HG03095 (cell line): ENCODE measurements around the gene MOV10L1.
"Not testable (repeated sequence)": the region's sequence is repeated elsewhere in the genome, so short reads cannot be mapped to it uniquely, and the experiment has no call there.

Experiments
- ATAC-seq: cut with Tn5 transposase; IDR thresholded peaks from one replicate; pipeline ENCODE4 v1.9.1; 2021; ENCODE audit warnings: moderate library complexity; ENCODE audit not compliant: unreplicated experiment

MOV10L1 gene

GRCh38 chr22:50199829-50200460, 110.1 kb downstream of the MOV10L1 start:
- no peak for ATAC-seq

DNA sequence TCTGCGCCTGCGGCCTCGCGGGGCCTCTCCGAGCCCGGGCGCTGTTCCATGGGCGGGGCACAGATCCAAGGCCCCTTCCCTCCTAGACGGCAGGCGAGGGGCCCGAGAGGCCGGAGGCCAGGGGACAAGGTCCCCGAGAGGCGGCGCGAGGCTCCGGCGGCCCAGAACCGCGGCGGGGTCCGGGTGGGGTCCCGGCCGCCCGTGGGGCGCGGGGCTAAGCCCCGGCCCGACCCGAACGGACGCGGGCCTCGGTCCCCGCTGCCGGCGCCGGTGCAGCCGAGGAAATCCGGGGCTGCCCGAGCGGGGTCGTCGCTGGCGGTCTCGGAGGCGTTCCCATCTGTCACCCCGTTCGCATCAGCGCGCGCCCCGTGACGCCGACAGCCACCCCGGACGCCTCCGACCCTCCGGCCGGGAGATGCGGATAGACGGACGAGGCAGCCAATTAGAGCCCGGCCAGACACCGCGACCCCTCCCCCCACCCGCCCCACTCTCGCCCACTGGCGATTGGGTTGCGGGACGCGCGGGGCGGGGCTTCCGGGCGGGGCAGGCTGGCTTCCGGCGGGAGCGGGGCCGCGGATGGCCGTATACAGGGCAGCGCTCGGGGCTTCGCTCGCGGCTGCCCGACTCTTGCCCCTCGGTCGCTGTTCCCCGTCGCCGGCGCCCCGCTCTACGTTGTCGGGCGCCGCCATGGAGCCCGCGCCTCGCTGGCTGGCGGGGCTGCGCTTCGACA, 110.8 kb downstream of the MOV10L1 start, which contains the start of gene SELENOO:
Gene SELENOO (plus strand): TSS at position 551 of the 730 bp plus-strand sequence. CDS start 26 bp downstream, at position 577.
- peak; percentile 50 for ATAC-seq

DNA sequence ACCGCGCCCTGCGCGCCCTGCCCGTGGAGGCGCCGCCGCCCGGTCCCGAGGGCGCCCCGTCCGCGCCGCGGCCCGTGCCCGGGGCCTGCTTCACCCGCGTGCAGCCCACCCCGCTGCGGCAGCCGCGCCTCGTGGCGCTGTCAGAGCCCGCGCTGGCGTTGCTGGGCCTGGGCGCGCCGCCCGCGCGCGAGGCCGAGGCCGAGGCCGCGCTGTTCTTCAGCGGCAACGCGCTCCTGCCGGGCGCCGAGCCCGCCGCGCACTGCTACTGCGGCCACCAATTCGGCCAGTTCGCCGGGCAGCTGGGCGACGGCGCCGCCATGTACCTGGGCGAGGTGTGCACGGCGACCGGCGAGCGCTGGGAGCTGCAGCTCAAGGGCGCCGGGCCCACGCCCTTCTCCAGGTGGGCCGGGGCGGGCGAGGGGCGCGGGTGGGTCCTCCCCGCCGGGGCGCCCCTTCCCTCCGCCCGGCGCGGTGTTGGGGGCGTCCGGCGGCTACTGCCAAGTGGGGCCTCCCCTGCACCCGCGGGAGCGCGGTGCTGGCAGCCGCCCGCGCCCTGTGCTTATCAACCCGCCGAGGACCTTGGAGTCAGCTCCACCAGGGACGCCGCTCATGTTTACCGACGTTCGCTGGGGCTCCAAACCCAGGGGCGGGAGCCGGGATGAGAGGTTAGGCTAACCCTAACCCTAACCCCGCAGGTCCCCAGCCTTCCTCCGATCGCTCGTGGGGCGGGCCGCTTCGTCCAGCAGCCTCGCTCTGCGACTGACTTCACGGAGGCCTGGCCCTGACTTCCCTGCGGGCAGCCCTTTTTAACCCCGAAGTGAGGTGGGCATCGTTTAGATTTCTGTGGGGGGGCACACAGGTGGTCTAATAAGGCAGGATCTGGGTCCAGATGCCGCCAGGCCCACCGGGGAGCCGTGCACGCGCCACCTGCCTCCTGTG, 111.7 kb downstream of the MOV10L1 start:
- peak; percentile 12 for ATAC-seq

- ATAC-seq = no peak
Measured at GRCh38 chr22:50202130-50202666, 112.4 kb downstream of the MOV10L1 start.

DNA sequence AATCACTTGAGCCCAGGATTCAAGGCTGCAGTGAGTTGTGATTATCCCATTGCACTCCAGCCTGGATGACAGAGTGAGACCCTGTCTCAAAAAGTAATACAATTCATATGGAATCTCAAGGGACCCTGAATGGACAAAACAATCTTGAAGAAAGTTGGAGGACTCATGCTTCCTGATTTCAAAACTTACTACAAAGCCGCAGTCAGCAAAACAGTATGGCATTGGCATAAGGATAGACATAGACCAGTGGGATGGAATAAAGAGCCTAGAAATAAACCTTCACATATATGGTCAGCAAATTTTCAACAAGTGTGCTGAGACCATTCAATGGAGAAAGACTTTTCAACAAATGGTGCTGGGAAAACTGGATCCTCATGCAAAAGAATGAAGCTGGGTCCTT, 113.5 kb downstream of the MOV10L1 start:
- no peak for ATAC-seq

DNA sequence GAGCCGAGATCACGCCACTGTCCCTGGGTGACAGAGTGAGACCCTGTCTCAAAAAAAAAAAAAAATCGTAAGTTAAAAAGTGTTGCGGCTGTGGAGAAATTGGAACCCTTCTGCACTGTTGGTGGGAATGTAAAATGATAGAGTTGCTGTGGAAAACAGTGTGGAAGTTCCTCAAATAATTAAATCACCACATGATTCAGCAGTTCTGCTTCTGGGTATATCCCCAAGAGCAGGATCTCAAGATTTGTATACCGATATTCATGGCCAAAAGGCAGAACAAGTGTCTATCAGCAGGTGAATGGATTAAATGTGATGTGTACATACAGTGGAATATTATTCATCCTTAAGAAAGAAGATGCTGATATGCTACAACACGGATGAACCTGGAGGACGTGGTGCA, 114.8 kb downstream of the MOV10L1 start:
- ATAC-seq = no peak

DNA sequence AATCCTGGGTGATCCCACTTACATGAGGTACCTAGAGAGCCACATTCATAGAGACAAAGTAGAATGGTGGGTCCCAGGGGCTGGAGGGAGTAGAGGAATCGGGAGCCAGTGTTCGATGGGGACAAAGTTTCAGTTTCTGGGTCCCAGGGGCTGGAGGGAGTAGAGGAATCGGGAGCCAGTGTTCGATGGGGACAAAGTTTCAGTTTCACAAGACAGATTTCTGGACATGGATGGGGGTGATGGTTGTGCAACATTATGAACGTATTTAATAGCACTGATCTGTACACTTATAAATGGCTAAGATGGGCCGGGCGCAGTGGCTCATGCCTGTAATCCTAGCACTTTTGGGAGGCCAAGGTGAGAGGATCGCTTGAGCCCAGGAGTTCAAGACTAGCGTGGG, 115.2 kb downstream of the MOV10L1 start:
- ATAC-seq = not testable (repeated sequence)

GRCh38 chr22:50205781-50206569, 116.2 kb downstream of the MOV10L1 start:
- ATAC-seq = no peak

DNA sequence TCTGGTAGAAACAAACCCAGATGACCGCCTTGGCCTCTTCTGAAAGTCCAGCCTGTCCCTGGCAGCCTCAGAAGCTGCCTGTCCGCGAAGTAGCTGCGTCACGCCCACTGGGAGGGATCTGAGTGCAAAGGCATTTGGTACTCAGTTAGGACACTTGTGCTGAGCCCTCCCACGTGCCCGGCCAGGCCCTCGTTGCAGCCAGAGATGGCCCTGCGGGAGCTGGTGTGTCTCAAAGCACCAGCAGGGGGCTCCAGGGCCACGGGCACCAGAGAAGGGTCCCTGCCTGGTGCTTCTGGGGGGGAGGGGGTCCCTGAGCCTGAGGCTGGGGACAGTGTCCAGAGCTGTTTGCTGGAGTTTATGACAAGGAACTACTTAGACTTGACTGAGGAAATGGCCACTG, 116.8 kb downstream of the MOV10L1 start:
- ATAC-seq = no peak

DNA sequence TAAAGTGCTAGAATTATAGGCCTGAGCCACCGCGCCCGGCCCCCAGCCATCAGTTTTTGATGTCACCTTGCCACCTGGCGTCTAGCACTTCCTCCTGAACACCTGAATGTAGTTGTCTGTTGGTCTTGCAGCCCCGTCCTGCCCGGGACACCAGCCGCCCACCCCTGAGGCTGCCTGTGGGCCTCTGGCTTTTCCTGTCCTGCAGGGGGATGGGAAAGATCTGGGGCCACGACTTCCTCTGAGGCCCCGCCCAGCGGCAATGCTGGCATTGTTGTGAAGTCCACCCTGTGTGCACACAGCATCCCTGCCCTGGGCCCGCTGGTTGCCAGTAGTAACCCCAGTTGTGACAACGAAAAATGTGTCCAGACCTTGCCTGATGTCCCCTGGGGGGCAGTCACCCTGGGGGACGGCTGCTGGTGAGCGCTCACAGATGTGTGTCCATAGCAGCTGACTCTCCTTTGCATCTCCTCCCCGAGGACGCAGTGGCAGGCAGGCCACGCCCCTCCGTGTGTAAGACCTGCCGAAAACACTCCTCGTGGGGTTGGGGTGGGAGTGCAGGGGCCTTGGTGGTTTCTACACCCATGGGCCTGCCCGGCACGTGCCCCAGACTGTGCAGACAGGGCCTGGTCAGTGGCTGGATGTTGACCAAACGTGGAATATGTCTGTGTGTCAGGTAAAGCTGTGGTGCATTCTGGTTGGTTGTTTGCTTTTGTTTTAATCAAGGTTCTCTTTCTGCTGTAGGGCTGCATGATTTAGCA, 117.8 kb downstream of the MOV10L1 start:
- ATAC-seq = no peak

- no peak for ATAC-seq
Measured at GRCh38 chr22:50208430-50208938, 118.7 kb downstream of the MOV10L1 start.

- no peak for ATAC-seq
Measured at GRCh38 chr22:50208939-50209892, 119.4 kb downstream of the MOV10L1 start.

GRCh38 chr22:50209893-50210292, 120.1 kb downstream of the MOV10L1 start:
- ATAC-seq = no peak

- ATAC-seq = no peak
Measured at GRCh38 chr22:50210378-50211139, 120.8 kb downstream of the MOV10L1 start.

GRCh38 chr22:50211147-50211546, 121.3 kb downstream of the MOV10L1 start:
- no peak for ATAC-seq
